Neural crest cell (in vitro differentiated cells): ENCODE results near the gene SST. TPM values are rescaled to one million over a fixed set of nuclear protein-coding genes. Genes with fewer than 3 reads are reported as not detected.

ENCODE experiments used
- DNase-seq: peaks from one replicate; pipeline ENCODE4 v3.0.0; 2021; ENCODE audit warnings: low read depth, mixed read lengths, low spot score
- H3K27ac Mint-ChIP-seq: one replicate; pipeline ENCODE4 v1.8.0; 2021; ENCODE audit warnings: mild to moderate bottlenecking, mixed read lengths; ENCODE audit not compliant: unreplicated experiment
- H3K27me3 Mint-ChIP-seq: 2 replicates; pipeline ENCODE4 v1.8.0; 2021; ENCODE audit warnings: low read depth, mild to moderate bottlenecking, mixed read lengths
- H3K36me3 Mint-ChIP-seq: 2 replicates; pipeline ENCODE4 v1.8.0; 2021; ENCODE audit warnings: low read depth, mild to moderate bottlenecking, mixed read lengths
- H3K4me1 Mint-ChIP-seq: 2 replicates; pipeline ENCODE4 v1.8.0; 2021; ENCODE audit warnings: mixed read lengths
- H3K4me3 Mint-ChIP-seq: one replicate; pipeline ENCODE4 v1.8.0; 2021; ENCODE audit warnings: mild to moderate bottlenecking, mixed read lengths
- H3K9me3 Mint-ChIP-seq: 2 replicates; pipeline ENCODE4 v1.8.0; 2021; ENCODE audit warnings: mixed read lengths
- long read RNA-seq: library from polyadenylated mRNA; unstranded; transcript quantifications from one replicate; pipeline ENCODE4 v2.0.0, GENCODE V29; 2020
- total RNA-seq: library from RNA; stranded (reverse); gene quantifications from 2 replicates; pipeline ENCODE4 v1.2.1, GENCODE V29; 2021
- TF ChIP-seq, protein P1 (sequence below): fragments of 200-600 bp; sonication (generic); conservative IDR thresholded peaks from 2 replicates; pipeline ENCODE4 v1.5.0; 2021; ENCODE audit warnings: antibody characterized with exemption, mild to moderate bottlenecking

Gene SST
- 4.5 and 4.6 TPM in 2 replicates for total RNA-seq
- long read RNA-seq = 0 reads

DNA sequence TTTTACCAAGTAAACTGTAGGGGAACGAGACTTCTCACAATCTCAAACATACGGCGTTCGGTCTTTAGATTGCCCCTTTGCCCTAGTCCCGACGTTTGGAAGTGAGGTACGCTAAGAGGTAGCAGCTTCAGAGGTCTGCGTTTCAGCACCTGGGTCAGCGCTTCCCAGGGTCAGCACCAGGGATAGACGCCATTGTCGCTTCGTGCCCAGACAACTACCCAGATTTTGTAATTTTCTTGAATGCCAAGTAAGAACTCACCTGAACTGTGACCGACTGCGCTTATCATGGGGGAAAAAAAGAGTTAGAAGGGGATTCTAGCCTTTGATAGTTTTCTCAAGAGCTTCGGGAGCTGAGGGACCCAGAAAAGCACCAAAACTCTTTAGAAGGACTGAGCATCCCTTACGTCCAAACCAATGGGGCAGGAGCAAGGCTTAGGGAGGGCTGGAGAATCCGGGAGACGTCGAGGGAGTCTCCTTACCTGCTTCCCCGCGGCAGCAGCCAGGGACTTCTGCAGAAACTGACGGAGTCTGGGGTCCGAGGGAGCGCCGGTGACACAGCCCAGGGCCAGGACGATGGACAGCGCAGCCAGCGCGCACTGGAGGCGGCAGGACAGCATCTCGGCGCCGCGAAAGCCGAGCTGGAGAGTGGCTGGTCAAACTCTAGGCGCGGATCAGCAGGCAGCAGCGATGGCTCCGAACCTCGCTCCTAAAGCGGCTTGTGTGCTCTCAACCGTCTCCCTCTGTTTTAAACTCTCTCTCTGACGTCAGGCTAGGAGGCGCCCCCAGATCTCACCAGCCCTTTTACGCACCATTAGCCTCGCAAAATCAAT is at the start of gene SST:
SST (minus strand) TSS at position 720 of the 830 bp plus-strand sequence; CDS start at position 617, 103 bp downstream.
- DNase-seq = peak; percentile 61
- peaks cover 94% of the 10 kb centered on the region for H3K27me3 Mint-ChIP-seq
- TF ChIP-seq, protein P1, sequence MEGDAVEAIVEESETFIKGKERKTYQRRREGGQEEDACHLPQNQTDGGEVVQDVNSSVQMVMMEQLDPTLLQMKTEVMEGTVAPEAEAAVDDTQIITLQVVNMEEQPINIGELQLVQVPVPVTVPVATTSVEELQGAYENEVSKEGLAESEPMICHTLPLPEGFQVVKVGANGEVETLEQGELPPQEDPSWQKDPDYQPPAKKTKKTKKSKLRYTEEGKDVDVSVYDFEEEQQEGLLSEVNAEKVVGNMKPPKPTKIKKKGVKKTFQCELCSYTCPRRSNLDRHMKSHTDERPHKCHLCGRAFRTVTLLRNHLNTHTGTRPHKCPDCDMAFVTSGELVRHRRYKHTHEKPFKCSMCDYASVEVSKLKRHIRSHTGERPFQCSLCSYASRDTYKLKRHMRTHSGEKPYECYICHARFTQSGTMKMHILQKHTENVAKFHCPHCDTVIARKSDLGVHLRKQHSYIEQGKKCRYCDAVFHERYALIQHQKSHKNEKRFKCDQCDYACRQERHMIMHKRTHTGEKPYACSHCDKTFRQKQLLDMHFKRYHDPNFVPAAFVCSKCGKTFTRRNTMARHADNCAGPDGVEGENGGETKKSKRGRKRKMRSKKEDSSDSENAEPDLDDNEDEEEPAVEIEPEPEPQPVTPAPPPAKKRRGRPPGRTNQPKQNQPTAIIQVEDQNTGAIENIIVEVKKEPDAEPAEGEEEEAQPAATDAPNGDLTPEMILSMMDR = no peak

DNA sequence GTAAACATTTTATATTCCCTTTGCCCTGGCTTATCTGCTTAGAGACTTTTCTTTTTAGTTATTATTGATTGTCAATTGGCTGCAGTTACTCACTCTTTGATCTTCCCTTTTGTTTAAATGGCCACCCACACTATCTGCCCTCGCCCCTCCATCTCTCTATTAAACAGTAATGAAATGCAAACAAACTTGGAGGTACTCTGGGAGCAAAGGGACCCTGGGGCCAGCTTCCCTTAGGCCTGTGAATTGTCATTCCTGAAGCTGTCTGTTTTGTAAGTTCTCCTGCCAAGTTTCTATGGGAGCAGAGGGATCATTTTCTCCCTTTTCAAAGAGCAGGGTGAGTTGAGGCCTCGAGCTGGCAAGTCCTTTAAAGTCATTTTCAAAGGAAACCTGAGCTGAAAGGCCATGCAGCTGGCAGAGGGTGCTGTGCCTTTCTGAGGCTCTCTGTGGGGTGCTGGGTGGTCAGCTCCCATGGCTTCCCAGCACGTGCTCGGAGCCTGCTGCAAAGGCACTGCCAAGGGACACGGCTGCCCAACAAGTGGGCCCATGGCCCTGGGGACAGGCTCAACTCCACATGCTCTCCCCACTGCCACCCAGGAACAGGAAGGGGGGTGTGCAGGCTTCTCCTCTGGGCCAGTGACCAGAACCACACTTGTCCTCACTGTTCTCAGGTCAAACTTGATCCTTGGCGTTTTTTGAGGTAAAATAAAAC is 49.6 kb upstream of the SST start:
- no peak overlapping the region for H3K27ac Mint-ChIP-seq
- H3K36me3 Mint-ChIP-seq = peaks cover 3% of the 10 kb centered on the region
- peaks cover 15% of the 10 kb centered on the region for H3K4me1 Mint-ChIP-seq
- DNase-seq = no peak
- H3K27me3 Mint-ChIP-seq = peaks cover 4% of the 10 kb centered on the region
- TF ChIP-seq, protein P1 = no peak
- H3K9me3 Mint-ChIP-seq = no peaks in the 10 kb centered on the region
- H3K4me3 Mint-ChIP-seq = no peak overlapping the region

More for the DNA sequence above, at the start of gene SST:
- H3K27ac Mint-ChIP-seq = no peak within 1 kb of the TSS
- no peak within 1 kb of the TSS for H3K4me3 Mint-ChIP-seq
- H3K36me3 Mint-ChIP-seq = no peaks in the 10 kb centered on the region
- peaks cover 13% of the 10 kb centered on the region for H3K4me1 Mint-ChIP-seq
- no peaks in the 10 kb centered on the region for H3K9me3 Mint-ChIP-seq

DNA sequence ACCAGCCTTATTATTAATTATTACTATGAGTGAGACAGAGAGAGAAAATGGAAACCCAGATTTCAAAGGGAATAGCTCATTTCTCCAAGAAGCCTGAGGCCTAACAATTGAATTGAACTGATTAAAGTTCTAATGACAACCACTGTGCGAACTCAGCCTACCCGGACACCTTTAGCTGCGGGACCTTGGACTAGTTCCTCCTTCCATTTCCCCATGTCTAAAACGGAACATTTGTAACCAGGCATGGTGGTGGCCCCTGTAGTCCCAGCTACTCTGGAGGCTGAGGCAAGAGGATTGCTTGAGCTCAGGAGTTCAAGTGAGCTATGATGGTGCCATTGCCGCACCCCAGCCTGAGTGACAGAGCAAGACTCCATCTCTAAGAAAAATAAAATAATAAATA is 48.6 kb upstream of the SST start:
- Mint-ChIP-seq H3K27me3 (peaks cover 4% of the 10 kb centered on the region), H3K4me3 (no peak overlapping the region), H3K36me3 (peaks cover 3% of the 10 kb centered on the region), H3K4me1 (peaks cover 15% of the 10 kb centered on the region), H3K9me3 (no peaks in the 10 kb centered on the region), H3K27ac (no peak overlapping the region)
- TF ChIP-seq, protein P1 = no peak
- no peak for DNase-seq

DNA sequence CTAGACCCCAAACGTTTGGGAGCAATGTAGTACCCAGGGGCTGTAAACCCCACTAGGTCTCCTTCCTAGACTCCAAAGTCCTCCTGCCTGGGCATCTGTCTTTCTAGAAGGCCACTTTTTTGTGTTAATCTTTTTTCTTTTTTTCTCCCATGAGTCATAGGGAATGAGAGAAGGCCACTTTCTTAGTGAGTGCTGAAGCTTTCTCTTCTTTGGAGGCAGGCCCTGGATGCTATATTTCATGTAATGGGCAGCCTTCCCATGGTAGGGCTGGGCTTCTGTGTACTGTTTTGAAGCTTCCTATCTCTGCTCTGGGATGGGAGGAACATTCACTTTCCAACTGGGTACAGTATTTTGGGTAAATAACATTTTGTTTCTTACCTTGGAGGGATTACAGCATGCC is 47.4 kb upstream of the SST start:
- TF ChIP-seq, protein P1 = no peak
- no peaks in the 10 kb centered on the region for H3K9me3 Mint-ChIP-seq
- no peak for DNase-seq
- peaks cover 15% of the 10 kb centered on the region for H3K4me1 Mint-ChIP-seq
- no peak overlapping the region for H3K4me3 Mint-ChIP-seq
- peaks cover 4% of the 10 kb centered on the region for H3K27me3 Mint-ChIP-seq
- no peak overlapping the region for H3K27ac Mint-ChIP-seq
- H3K36me3 Mint-ChIP-seq = peaks cover 3% of the 10 kb centered on the region

DNA sequence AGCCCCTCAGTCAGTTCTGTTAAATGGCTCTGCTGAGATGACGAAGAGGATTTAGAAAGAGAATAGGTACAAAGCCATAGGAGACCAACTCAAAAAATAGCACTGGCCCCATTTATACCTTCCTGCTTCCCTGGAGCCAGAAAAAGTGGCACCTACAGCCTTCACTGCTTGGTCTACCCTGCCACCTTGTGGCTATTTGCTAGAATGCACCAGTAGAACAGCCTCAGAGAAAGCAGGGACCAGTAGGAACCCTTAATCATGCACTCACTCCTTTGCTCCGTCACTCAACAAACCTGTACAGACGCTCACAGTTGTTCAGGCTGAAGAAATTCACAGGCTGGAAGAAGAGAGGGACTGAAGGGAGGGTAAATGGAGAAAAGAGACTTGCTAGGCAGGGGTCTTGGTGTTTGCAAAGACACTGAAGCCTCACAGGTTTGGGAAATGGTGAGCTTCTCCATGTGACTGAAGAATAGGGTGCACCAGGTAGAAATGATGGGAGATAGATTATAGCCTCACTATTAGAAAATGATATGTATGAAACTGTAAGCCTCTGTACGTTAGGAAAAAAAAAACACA is 44.3 kb upstream of the SST start:
- Mint-ChIP-seq H3K4me1 (peaks cover 4% of the 10 kb centered on the region), H3K27ac (no peak overlapping the region), H3K9me3 (no peaks in the 10 kb centered on the region), H3K27me3 (peaks cover 4% of the 10 kb centered on the region), H3K4me3 (no peak overlapping the region), H3K36me3 (no peaks in the 10 kb centered on the region)
- TF ChIP-seq, protein P1 = peak; percentile 95
- peak; percentile 71 for DNase-seq
